Calu3 (cell line): ENCODE results near the gene RNF167. TPM values are rescaled to one million over a fixed set of nuclear protein-coding genes. Genes with fewer than 3 reads are reported as not detected.
A peak's percentile ranks its signal among the peaks of the same experiment; 100 is the strongest.

Experiments
- BruUV-seq: library from RNA; stranded (reverse); fragments of 400-500 nt; replicated peaks from 2 replicates; lab custom pipeline; 2021; lab: Mats Ljungman, UMichigan
- CTCF ChIA-PET: fragments of 300-600 bp; sonication (Branson Sonifier 250); formaldehyde crosslinking; loops from one replicate; lab custom pipeline; 2022; ENCODE audit warnings: antibody characterized with exemption; lab: Charles Lee
- DNase-seq: peaks from one replicate; pipeline ENCODE4 v3.0.0; 2022
- H3K27ac Mint-ChIP-seq: one replicate; pipeline ENCODE4 v1.8.0; 2022; ENCODE audit warnings: mixed read lengths; ENCODE audit not compliant: unreplicated experiment
- H3K27me3 Mint-ChIP-seq: one replicate; pipeline ENCODE4 v1.8.0; 2022; ENCODE audit warnings: mixed read lengths; ENCODE audit not compliant: unreplicated experiment
- H3K36me3 Mint-ChIP-seq: one replicate; pipeline ENCODE4 v1.8.0; 2022; ENCODE audit warnings: mild to moderate bottlenecking, moderate library complexity, mixed read lengths; ENCODE audit not compliant: insufficient read depth, unreplicated experiment
- H3K4me1 Mint-ChIP-seq: one replicate; pipeline ENCODE4 v1.8.0; 2022; ENCODE audit warnings: mild to moderate bottlenecking, low read depth, mixed read lengths; ENCODE audit not compliant: unreplicated experiment
- H3K4me3 Mint-ChIP-seq: one replicate; pipeline ENCODE4 v1.8.0; 2022; ENCODE audit warnings: mild to moderate bottlenecking, low read depth, moderate library complexity, mixed read lengths; ENCODE audit not compliant: unreplicated experiment
- H3K9me3 Mint-ChIP-seq: one replicate; pipeline ENCODE4 v1.8.0; 2022; ENCODE audit warnings: low read depth, mixed read lengths; ENCODE audit not compliant: unreplicated experiment
- CTCF ChIP-seq: fragments of 200-600 bp; IDR thresholded peaks from one replicate; pipeline ENCODE4 v1.8.0; 2022; ENCODE audit warnings: antibody characterized with exemption; ENCODE audit not compliant: unreplicated experiment
- intact Hi-C: fragments of 100-400 bp; cut with micrococcal nuclease; formaldehyde crosslinking; loops from one replicate; pipeline ENCODE4 v1.10.0; 2022; ENCODE audit not compliant: unreplicated experiment
- total RNA-seq: library from RNA; stranded (reverse); gene quantifications from 2 replicates; pipeline ENCODE4 v1.2.3, GENCODE V29; 2022

Gene RNF167
- total RNA-seq, 1 experiment from 2014 or later = 65.2 TPM

- CTCF ChIA-PET = no interaction called here
- intact Hi-C loops = no loop called here
- Mint-ChIP-seq H3K27ac (peak overlapping the region; percentile 84), H3K4me1 (peaks cover 33% of the 10 kb centered on the region), H3K9me3 (no peaks in the 10 kb centered on the region), H3K36me3 (peaks cover 85% of the 10 kb centered on the region), H3K27me3 (no peaks in the 10 kb centered on the region), H3K4me3 (peak overlapping the region; percentile 89)
- no TSS peak for BruUV-seq
- TF ChIP-seq CTCF = no peak
- peak; percentile 80 for DNase-seq
Observed at GRCh38 chr17:4945176-4945943, 5.3 kb downstream of the RNF167 start.

- no peak for TF ChIP-seq CTCF
- CTCF ChIA-PET = no interaction called here
- H3K4me3 Mint-ChIP-seq = peak overlapping the region; percentile 89
- intact Hi-C loops = no loop called here
- DNase-seq = no peak
- H3K4me1 Mint-ChIP-seq = peaks cover 36% of the 10 kb centered on the region
- H3K36me3 Mint-ChIP-seq = peaks cover 84% of the 10 kb centered on the region
- H3K27ac Mint-ChIP-seq = peak overlapping the region; percentile 98
- H3K9me3 Mint-ChIP-seq = no peaks in the 10 kb centered on the region
- H3K27me3 Mint-ChIP-seq = no peaks in the 10 kb centered on the region
- BruUV-seq = no TSS peak
Observed at GRCh38 chr17:4945944-4946280, 5.8 kb downstream of the RNF167 start.

GRCh38 chr17:4946312-4946976 is 6.4 kb downstream of the RNF167 start:
- no peak for DNase-seq
- H3K27me3 Mint-ChIP-seq = no peaks in the 10 kb centered on the region
- no peak for TF ChIP-seq CTCF
- H3K27ac Mint-ChIP-seq = peak overlapping the region; percentile 98
- BruUV-seq = TSS peak; percentile 76
- intact Hi-C loops = no loop called here
- peaks cover 36% of the 10 kb centered on the region for H3K4me1 Mint-ChIP-seq
- CTCF ChIA-PET = interaction anchor here (0.7 kb wide), 1 partner anchor 157 kb away, joined by 4 read pairs; no protein-coding TSS in a partner anchor
- H3K4me3 Mint-ChIP-seq = peak overlapping the region; percentile 89
- H3K9me3 Mint-ChIP-seq = no peaks in the 10 kb centered on the region
- H3K36me3 Mint-ChIP-seq = peaks cover 78% of the 10 kb centered on the region

- no peaks in the 10 kb centered on the region for H3K27me3 Mint-ChIP-seq
- peak overlapping the region; percentile 89 for H3K4me3 Mint-ChIP-seq
- CTCF ChIA-PET = interaction anchor here (0.7 kb wide), 1 partner anchor 157 kb away, joined by 4 read pairs; no protein-coding TSS in a partner anchor
- intact Hi-C loops = no loop called here
- H3K27ac Mint-ChIP-seq = peak overlapping the region; percentile 98
- TF ChIP-seq CTCF = no peak
- peaks cover 30% of the 10 kb centered on the region for H3K4me1 Mint-ChIP-seq
- no peaks in the 10 kb centered on the region for H3K9me3 Mint-ChIP-seq
- no TSS peak for BruUV-seq
- no peak for DNase-seq
- H3K36me3 Mint-ChIP-seq = peaks cover 73% of the 10 kb centered on the region
Observed at GRCh38 chr17:4947010-4947410, 6.9 kb downstream of the RNF167 start.
